AG09309 (cell line): ENCODE measurements around the gene DEAF1.

Experiments
- DNase-seq: peaks from one replicate; pipeline ENCODE4 v3.0.0-alpha.2; 2010; ENCODE audit warnings: low read depth
- H3K4me3 ChIP-seq: 2 replicates; pipeline ENCODE4 v1.5.1; 2011; ENCODE audit warnings: mild to moderate bottlenecking, low read depth, low read length, moderate library complexity; ENCODE audit not compliant: control insufficient read depth
- TF ChIP-seq, protein P1 (sequence below): IDR thresholded peaks from 2 replicates; pipeline ENCODE4 v1.5.1; 2011; ENCODE audit warnings: mild to moderate bottlenecking, low read depth, low read length, inconsistent platforms; ENCODE audit not compliant: insufficient read depth, control insufficient read depth; ENCODE audit errors: missing control alignments

The DEAF1 gene

DNA sequence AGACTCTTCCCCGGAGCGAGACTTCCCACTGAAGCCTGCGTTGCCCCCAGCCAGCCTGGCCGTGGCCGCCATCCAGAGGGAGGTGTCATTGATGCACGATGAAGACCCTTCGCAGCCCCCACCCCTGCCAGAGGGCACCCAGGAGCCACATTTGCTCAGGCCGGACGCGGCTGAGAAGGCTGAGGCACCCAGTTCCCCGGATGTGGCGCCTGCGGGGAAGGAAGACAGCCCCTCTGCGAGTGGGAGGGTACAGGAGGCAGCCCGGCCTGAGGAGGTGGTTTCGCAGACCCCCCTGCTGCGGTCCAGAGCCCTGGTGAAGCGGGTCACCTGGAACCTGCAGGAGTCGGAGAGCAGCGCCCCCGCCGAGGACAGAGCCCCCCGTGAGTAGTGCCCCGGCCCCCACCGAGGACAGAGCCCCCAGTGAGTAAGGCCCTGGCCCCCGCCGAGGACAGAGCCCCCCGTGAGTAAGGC lies 85.6 kb downstream of the DEAF1 start:
- no peak overlapping the region for H3K4me3 ChIP-seq
- no peak for DNase-seq
- TF ChIP-seq, protein P1, sequence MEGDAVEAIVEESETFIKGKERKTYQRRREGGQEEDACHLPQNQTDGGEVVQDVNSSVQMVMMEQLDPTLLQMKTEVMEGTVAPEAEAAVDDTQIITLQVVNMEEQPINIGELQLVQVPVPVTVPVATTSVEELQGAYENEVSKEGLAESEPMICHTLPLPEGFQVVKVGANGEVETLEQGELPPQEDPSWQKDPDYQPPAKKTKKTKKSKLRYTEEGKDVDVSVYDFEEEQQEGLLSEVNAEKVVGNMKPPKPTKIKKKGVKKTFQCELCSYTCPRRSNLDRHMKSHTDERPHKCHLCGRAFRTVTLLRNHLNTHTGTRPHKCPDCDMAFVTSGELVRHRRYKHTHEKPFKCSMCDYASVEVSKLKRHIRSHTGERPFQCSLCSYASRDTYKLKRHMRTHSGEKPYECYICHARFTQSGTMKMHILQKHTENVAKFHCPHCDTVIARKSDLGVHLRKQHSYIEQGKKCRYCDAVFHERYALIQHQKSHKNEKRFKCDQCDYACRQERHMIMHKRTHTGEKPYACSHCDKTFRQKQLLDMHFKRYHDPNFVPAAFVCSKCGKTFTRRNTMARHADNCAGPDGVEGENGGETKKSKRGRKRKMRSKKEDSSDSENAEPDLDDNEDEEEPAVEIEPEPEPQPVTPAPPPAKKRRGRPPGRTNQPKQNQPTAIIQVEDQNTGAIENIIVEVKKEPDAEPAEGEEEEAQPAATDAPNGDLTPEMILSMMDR, result no peak

DNA sequence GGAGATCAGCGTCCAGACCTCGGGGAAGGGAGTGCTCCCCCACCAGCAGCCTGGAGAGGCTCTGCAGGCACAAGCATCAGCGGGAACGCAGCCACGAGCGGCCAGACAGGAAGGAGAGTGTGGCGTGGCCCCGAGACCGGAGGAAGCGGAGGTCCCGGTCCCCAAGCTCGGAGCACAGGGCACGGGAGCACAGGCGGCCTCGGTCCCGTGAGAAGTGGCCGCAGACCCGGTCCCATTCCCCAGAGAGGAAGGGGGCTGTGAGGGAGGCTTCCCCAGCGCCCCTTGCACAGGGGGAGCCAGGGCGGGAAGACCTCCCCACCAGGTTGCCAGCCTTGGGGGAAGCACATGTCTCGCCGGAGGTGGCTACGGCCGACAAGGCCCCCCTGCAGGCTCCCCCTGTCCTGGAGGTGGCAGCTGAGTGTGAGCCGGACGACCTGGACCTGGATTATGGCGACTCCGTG lies 86.2 kb downstream of the DEAF1 start:
- DNase-seq, result no peak
- TF ChIP-seq, protein P1, result no peak
- no peak overlapping the region for H3K4me3 ChIP-seq

DNA sequence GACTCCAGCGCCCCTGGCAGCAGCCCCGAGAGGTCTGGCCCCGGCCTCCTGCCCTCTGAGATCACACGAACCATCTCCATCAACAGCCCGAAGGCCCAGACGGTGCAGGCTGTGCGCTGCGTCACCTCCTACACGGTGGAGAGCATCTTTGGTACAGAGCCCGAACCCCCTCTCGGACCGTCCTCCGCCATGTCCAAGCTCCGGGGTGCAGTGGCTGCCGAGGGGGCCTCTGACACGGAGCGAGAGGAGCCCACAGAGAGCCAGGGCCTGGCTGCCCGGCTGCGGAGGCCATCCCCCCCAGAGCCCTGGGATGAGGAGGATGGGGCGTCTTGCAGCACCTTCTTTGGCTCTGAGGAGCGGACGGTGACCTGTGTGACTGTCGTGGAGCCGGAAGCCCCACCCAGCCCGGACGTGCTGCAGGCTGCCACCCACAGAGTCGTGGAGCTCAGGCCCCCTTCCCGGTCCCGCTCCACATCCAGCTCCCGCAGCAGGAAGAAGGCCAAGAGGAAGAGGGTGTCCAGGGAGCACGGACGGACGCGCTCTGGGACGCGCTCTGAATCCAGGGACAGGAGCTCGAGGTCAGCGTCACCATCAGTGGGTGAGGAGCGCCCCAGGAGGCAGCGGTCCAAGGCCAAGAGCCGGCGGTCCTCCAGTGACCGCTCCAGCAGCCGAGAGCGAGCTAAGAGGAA lies 86.9 kb downstream of the DEAF1 start:
- TF ChIP-seq, protein P1, result no peak
- H3K4me3 ChIP-seq, result no peak overlapping the region
- no peak for DNase-seq

DNA sequence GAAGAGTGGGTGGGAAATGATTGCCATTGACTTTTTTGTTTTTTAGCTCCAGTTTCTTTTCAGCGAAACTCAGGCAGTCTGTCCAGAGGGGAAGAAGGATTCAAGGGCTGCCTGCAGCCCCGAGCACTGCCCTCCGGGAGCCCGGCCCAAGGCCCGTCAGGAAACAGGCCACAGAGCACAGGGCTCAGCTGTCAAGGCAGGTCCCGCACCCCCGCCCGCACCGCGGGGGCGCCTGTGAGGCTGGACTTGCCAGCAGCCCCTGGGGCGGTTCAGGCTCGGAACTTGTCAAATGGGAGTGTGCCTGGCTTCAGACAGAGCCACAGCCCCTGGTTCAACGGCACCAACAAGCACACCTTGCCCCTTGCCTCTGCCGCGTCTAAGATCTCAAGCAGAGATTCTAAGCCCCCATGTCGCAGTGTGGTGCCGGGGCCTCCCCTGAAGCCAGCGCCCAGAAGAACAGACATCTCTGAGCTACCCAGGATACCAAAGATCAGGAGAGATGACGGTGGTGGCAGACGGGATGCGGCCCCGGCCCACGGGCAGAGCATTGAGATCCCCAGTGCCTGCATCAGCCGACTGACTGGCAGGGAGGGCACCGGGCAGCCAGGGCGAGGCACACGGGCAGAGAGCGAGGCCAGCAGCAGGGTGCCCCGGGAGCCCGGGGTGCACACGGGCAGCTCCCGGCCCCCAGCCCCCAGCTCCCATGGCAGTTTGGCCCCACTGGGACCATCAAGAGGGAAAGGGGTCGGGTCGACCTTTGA lies 87.8 kb downstream of the DEAF1 start:
- DNase-seq, result no peak
- H3K4me3 ChIP-seq, result no peak overlapping the region
- TF ChIP-seq, protein P1, result no peak

DNA sequence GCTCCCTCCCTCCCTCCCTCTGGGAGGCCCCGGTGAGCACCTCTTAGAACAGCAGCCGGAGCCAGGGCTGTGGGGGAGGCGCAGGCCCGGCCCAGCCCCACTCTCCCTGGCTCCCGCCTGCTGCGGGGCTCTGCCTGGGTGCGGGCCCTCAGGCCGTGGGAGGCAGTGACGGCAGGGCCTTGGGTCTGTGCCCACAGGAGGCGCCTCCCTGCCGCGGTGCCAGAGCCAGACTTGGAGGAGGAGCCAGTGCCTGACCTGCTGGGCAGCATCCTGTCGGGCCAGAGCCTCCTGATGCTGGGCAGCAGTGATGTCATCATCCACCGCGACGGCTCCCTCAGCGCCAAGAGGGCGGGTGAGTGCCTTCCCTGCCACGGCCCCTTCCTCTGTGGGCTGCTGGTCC lies 88.8 kb downstream of the DEAF1 start:
- DNase-seq, result no peak
- TF ChIP-seq, protein P1, result no peak
- no peak overlapping the region for H3K4me3 ChIP-seq

DNA sequence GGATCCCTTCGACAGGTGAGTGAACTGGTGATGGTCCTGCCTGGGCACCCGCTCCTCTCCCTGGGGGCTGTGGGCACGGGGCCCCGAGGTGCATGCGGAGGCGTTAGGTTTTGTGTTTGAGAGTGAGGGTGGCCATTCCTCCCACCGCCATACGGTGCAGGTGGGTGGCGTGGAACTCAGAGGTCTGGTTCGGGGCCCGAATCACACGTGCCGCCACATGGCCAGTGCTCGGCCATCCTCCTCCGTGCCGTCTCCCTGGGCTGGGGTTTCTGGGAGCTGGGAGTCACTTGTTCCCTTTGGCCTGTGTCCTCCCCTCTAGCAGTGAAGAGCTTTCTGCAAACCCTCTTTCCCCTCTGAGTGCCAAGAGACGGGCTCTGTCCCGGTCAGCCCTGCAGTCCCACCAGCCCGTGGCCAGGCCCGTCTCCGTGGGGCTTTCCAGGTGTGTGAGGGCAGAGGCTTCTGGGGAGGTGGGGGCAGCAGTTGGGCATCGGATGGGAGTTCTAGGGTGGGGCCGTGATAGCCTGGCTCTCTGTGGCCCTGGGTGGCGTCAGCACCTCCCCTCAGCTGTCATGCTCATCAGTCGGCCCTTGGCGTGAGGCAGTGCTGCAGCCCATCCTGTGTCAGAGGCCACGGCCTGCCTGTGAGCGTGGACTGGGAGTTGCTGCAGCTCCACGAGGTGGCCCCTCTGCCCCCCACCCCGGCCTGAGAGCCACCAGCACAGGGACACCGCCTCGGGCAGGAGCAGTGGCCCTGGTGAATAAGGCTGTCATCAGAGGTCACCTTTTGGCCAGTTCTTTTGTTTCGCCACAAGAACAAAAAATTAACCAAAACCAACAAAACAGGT lies 89.5 kb downstream of the DEAF1 start:
- DNase-seq, result no peak
- H3K4me3 ChIP-seq, result no peak overlapping the region
- TF ChIP-seq, protein P1, result no peak
